AG09309 (cell line): ENCODE results near the gene C1QTNF3.
A peak's percentile ranks its signal among the peaks of the same experiment; 100 is the strongest.
"Not testable (repeated sequence)": the region's sequence is repeated elsewhere in the genome, so short reads cannot be mapped to it uniquely, and the experiment has no call there.

ENCODE experiments used
- DNase-seq: peaks from one replicate; pipeline ENCODE4 v3.0.0-alpha.2; 2010; ENCODE audit warnings: low read depth
- H3K4me3 ChIP-seq: 2 replicates; pipeline ENCODE4 v1.5.1; 2011; ENCODE audit warnings: mild to moderate bottlenecking, low read depth, low read length, moderate library complexity; ENCODE audit not compliant: control insufficient read depth
- CTCF ChIP-seq: IDR thresholded peaks from 2 replicates; pipeline ENCODE4 v1.5.1; 2011; ENCODE audit warnings: mild to moderate bottlenecking, low read depth, low read length, inconsistent platforms; ENCODE audit not compliant: insufficient read depth, control insufficient read depth; ENCODE audit errors: missing control alignments

C1QTNF3 gene

GRCh38 chr5:34013547-34013946 is 29.5 kb downstream of the C1QTNF3 start:
- no peak for DNase-seq
- no peak for TF ChIP-seq CTCF
- no peak overlapping the region for H3K4me3 ChIP-seq

- no peak for TF ChIP-seq CTCF
- DNase-seq = no peak
- H3K4me3 ChIP-seq = no peak overlapping the region
These were observed 30.2 kb downstream of the C1QTNF3 start for GRCh38 chr5:34012791-34013190.

GRCh38 chr5:34011536-34011935 is 31.5 kb downstream of the C1QTNF3 start:
- H3K4me3 ChIP-seq = no peak overlapping the region
- no peak for TF ChIP-seq CTCF
- no peak for DNase-seq

- DNase-seq = not testable (repeated sequence)
These were observed 32.9 kb downstream of the C1QTNF3 start for GRCh38 chr5:34010146-34010545.

GRCh38 chr5:34009610-34010009 is 33.4 kb downstream of the C1QTNF3 start:
- no peak for DNase-seq
- no peak overlapping the region for H3K4me3 ChIP-seq
- no peak for TF ChIP-seq CTCF

More at GRCh38 chr5:34010146-34010545, 32.9 kb downstream of the C1QTNF3 start:
- H3K4me3 ChIP-seq = not testable (repeated sequence)

GRCh38 chr5:34008802-34009201 is 34.2 kb downstream of the C1QTNF3 start:
- TF ChIP-seq CTCF = no peak
- no peak for DNase-seq
- H3K4me3 ChIP-seq = peak overlapping the region; percentile 85

GRCh38 chr5:34007621-34008600 is 35.1 kb downstream of the C1QTNF3 start, which contains the start of gene AMACR:
Gene AMACR (minus strand): TSS chr5:34008050. CDS start chr5:34008019, 31 bp downstream.
- peak within 1 kb of the TSS; percentile 85 for H3K4me3 ChIP-seq
- TF ChIP-seq CTCF = no peak
- DNase-seq = peak; percentile 50
